ENCODE results near the gene DLG2. TPM values are rescaled to one million over a fixed set of nuclear protein-coding genes. Genes with fewer than 3 reads are reported as not detected.

Gene DLG2
- total and polyA plus RNA-seq, 2 of the 4 experiments (the other 2 are of a cell fraction): 0.31 to 0.36 TPM

GRCh38 chr11:83836883-83837654 lies 1790.1 kb downstream of the DLG2 start:
- Histone ChIP-seq H3K4me2 (ENCODE audit: low read depth, low read length) (no peak overlapping the region), H2AK9ac (replicated peaks; ENCODE audit: low read depth, low read length, poor library complexity) (no peak overlapping the region), H3K56ac (ENCODE audit: extremely low read depth, insufficient read depth, low read length) (no peak overlapping the region), H2AK5ac (ENCODE audit: low read depth, low read length) (no peak overlapping the region), H3K9me3 (ENCODE audit: control insufficient read depth, insufficient read depth, low read length) (no peaks in the 10 kb centered on the region), H3K79me1 (ENCODE audit: low read depth in 1 of 2, low read length in 2 of 2) (no peaks in the 10 kb centered on the region), H3K4me1 (ENCODE audit: control insufficient read depth, insufficient read depth, low read length) (peaks cover 2% of the 10 kb centered on the region; the same call in 1 of the 2 replicates), H3K36me3 (ENCODE audit: control insufficient read depth, insufficient read depth, low read length) (no peaks in the 10 kb centered on the region), H2BK5ac (ENCODE audit: low read depth, low read length, poor library complexity, severe bottlenecking) (no peak overlapping the region), H4K20me1 (ENCODE audit: insufficient read depth, low read length) (no peaks in the 10 kb centered on the region), H2BK120ac (ENCODE audit: low read depth, low read length) (no peak overlapping the region), H3K27ac (ENCODE audit: insufficient read depth, low read length) (no peak overlapping the region), H3K23ac (ENCODE audit: low read depth, low read length) (no peak overlapping the region), H4K91ac (ENCODE audit: insufficient read depth, low read depth, low read length) (no peak overlapping the region), H3K9me1 (ENCODE audit: insufficient read depth, low read length) (no peaks in the 10 kb centered on the region), H2BK20ac (ENCODE audit: low read depth, low read length) (no peak overlapping the region), H3K18ac (ENCODE audit: low read depth, low read length) (no peak overlapping the region), H3K4me3 (ENCODE audit: insufficient read depth, low read depth, low read length) (no peak overlapping the region), H3K14ac (replicated peaks; ENCODE audit: low read depth, low read length) (no peak overlapping the region), H3K27me3 (ENCODE audit: control insufficient read depth, insufficient read depth, low read length) (peaks cover 4% of the 10 kb centered on the region; the same call in 1 of the 2 replicates), H3K9ac (ENCODE audit: low read depth, low read length) (no peak overlapping the region), H4K8ac (ENCODE audit: low read depth in 2 of 2, low read length in 2 of 2) (no peak overlapping the region), H2BK15ac (ENCODE audit: low read depth, low read length) (no peak overlapping the region), H2AFZ (replicated peaks; ENCODE audit: low read length, poor library complexity) (peak overlapping the region; percentile 64), H4K5ac (ENCODE audit: low read depth, low read length) (no peak overlapping the region), H3K4ac (ENCODE audit: low read depth, low read length) (no peak overlapping the region)
- in situ Hi-C loops (cut with MboI; ENCODE audit: low sequenced_read_pairs) (loop anchor here (10.0 to 25.0 kb wide), 2 partner anchors 728 to 1750 kb away; no protein-coding TSS in a partner anchor), dilution Hi-C loops (cut with HindIII; ENCODE audit: low sequenced_read_pairs, unreplicated experiment) (no loop called here), intact Hi-C loops (cut with micrococcal nuclease) (loop anchor here (1.0 to 5.0 kb wide), 3 partner anchors 545 to 727 kb away; no protein-coding TSS in a partner anchor)
- WGBS, 2 experiments (ENCODE audit: extremely low coverage in 2 of 2, insufficient read length in 1 of 2): 80% methylated on average over 2 of the region's 10 CpGs; no CpG with 5 or more reads in 1 of the 2 experiments
- ChIA-PET POLR2A (ENCODE audit: unreplicated experiment) (no interaction called here), CTCF (interaction anchor here (0.6 to 2.1 kb wide), 20 partner anchors 8 to 787 kb away, joined by 3 to 18 read pairs (median 3); no protein-coding TSS in a partner anchor)
- TF ChIP-seq MXI1 (IDR thresholded peaks at IDR 0.05; ENCODE audit: borderline replicate concordance, low read depth, low read length): no peak
- TF ChIP-seq CTCF (conservative IDR thresholded peaks at IDR 0.05; ENCODE audit: low read depth, low read length): peak; percentile 77
- TF ChIP-seq BHLHE40 (IDR thresholded peaks at IDR 0.05; ENCODE audit: low read depth, low read length): no peak
- TF ChIP-seq FOS (IDR thresholded peaks at IDR 0.05; ENCODE audit: low read depth, low read length): no peak
- peak; percentile 40 for TF ChIP-seq SMC3 (IDR thresholded peaks at IDR 0.05; ENCODE audit: low read depth, low read length)
- peak; percentile 84 for TF ChIP-seq RAD21 (IDR thresholded peaks at IDR 0.05; ENCODE audit: low read length)
- no peak; the same call in 1 of the 2 replicates for TF ChIP-seq MAZ (IDR thresholded peaks at IDR 0.05; ENCODE audit: borderline replicate concordance, low read depth, low read length)
- no TSS peak for BruUV-seq (replicated peaks)
- DNase-seq (peak; percentile 50), ATAC-seq (ENCODE audit: low read depth) (peak; percentile 91)

Data from IMR-90 (cell line).